ENCODE data around the gene FNDC3A. TPM values are rescaled to one million over a fixed set of nuclear protein-coding genes. Genes with fewer than 3 reads are reported as not detected.

FNDC3A gene
- total and polyA plus RNA-seq, 4 experiments from 2014 or later, result 4.6 to 44.4 (median 28.1) TPM

- no peak for DNase-seq
- H3K4me1 Mint-ChIP-seq, result peaks cover 0 to 7% (median 0%) of the 10 kb centered on the region in 4 donors
- H3K4me3 Mint-ChIP-seq, result no peak overlapping the region
- ChIA-PET CTCF (ENCODE audit: partially characterized antibody) (no interaction called here), POLR2A (ENCODE audit: partially characterized antibody) (no interaction called here)
- H3K4me3 ChIP-seq (ENCODE audit: low read length in 2 of 2), result no peak overlapping the region
- no peaks in the 10 kb centered on the region for H3K27me3 Mint-ChIP-seq
- no peaks in the 10 kb centered on the region for H3K4me1 ChIP-seq (ENCODE audit: insufficient read depth, low read length)
- H3K36me3 ChIP-seq (ENCODE audit: insufficient read depth, low read length), result no peaks in the 10 kb centered on the region
- peaks cover 0 to 12% (median 1%) of the 10 kb centered on the region in 8 donors for H3K9me3 Mint-ChIP-seq
- intact Hi-C loops (cut with micrococcal nuclease), result no loop called here
- no peak overlapping the region for H3K27ac ChIP-seq (ENCODE audit: low read depth, low read length)
- no peak overlapping the region for H3K27ac Mint-ChIP-seq
- H3K36me3 Mint-ChIP-seq, result peaks cover 38 to 53% of the 10 kb centered on the region in 2 donors
- H3K9me3 ChIP-seq (ENCODE audit: control insufficient read depth in 1 of 2, low read length in 2 of 2), result no peaks in the 10 kb centered on the region
- H3K27me3 ChIP-seq (ENCODE audit: insufficient read depth, low read length), result no peaks in the 10 kb centered on the region
These were observed 46.2 kb downstream of the FNDC3A start for GRCh38 chr13:49021953-49022352.

GRCh38 chr13:49022472-49023144 lies 46.9 kb downstream of the FNDC3A start:
- Histone ChIP-seq H3K4me1 (ENCODE audit: insufficient read depth, low read length) (no peaks in the 10 kb centered on the region), H3K27me3 (ENCODE audit: insufficient read depth, low read length) (no peaks in the 10 kb centered on the region), H3K27ac (ENCODE audit: low read depth, low read length) (no peak overlapping the region), H3K9me3 (ENCODE audit: control insufficient read depth in 1 of 2, low read length in 2 of 2) (no peaks in the 10 kb centered on the region), H3K36me3 (ENCODE audit: insufficient read depth, low read length) (no peaks in the 10 kb centered on the region), H3K4me3 (ENCODE audit: low read length in 2 of 2) (no peak overlapping the region)
- no peak overlapping the region for H3K27ac Mint-ChIP-seq
- no peak for DNase-seq
- no peak overlapping the region for H3K4me3 Mint-ChIP-seq
- intact Hi-C loops (cut with micrococcal nuclease), result no loop called here
- peaks cover 37 to 52% of the 10 kb centered on the region in 2 donors for H3K36me3 Mint-ChIP-seq
- CTCF ChIA-PET (ENCODE audit: partially characterized antibody), result no interaction called here
- H3K4me1 Mint-ChIP-seq, result peaks cover 0 to 7% (median 0%) of the 10 kb centered on the region in 4 donors
- POLR2A ChIA-PET (ENCODE audit: partially characterized antibody), result no interaction called here
- H3K9me3 Mint-ChIP-seq, result peaks cover 0 to 12% (median 2%) of the 10 kb centered on the region in 8 donors
- no peaks in the 10 kb centered on the region for H3K27me3 Mint-ChIP-seq

- no peaks in the 10 kb centered on the region for H3K4me1 ChIP-seq (ENCODE audit: insufficient read depth, low read length)
- Mint-ChIP-seq H3K27me3 (no peaks in the 10 kb centered on the region), H3K36me3 (peaks cover 37 to 54% of the 10 kb centered on the region in 2 donors), H3K4me3 (no peak overlapping the region), H3K4me1 (peaks cover 0 to 7% (median 0%) of the 10 kb centered on the region in 4 donors), H3K27ac (no peak overlapping the region), H3K9me3 (peaks cover 0 to 12% (median 2%) of the 10 kb centered on the region in 8 donors)
- no peaks in the 10 kb centered on the region for H3K36me3 ChIP-seq (ENCODE audit: insufficient read depth, low read length)
- no peak for DNase-seq
- no peak overlapping the region for H3K27ac ChIP-seq (ENCODE audit: low read depth, low read length)
- intact Hi-C loops (cut with micrococcal nuclease), result no loop called here
- no peaks in the 10 kb centered on the region for H3K27me3 ChIP-seq (ENCODE audit: insufficient read depth, low read length)
- no peaks in the 10 kb centered on the region for H3K9me3 ChIP-seq (ENCODE audit: control insufficient read depth in 1 of 2, low read length in 2 of 2)
- H3K4me3 ChIP-seq (ENCODE audit: low read length in 2 of 2), result no peak overlapping the region
- CTCF ChIA-PET (ENCODE audit: partially characterized antibody), result no interaction called here
- POLR2A ChIA-PET (ENCODE audit: partially characterized antibody), result no interaction called here
These were observed 47.7 kb downstream of the FNDC3A start for GRCh38 chr13:49023431-49023830.

- intact Hi-C loops (cut with micrococcal nuclease), result no loop called here
- CTCF ChIA-PET (ENCODE audit: partially characterized antibody), result no interaction called here
These were observed 51.1 kb downstream of the FNDC3A start for GRCh38 chr13:49026851-49027250.

GRCh38 chr13:49029570-49029969 lies 53.9 kb downstream of the FNDC3A start:
- Histone ChIP-seq H3K27ac (ENCODE audit: low read depth, low read length) (no peak overlapping the region), H3K36me3 (ENCODE audit: insufficient read depth, low read length) (no peaks in the 10 kb centered on the region), H3K27me3 (ENCODE audit: insufficient read depth, low read length) (no peaks in the 10 kb centered on the region), H3K4me1 (ENCODE audit: insufficient read depth, low read length) (no peaks in the 10 kb centered on the region), H3K4me3 (ENCODE audit: low read length in 2 of 2) (no peak overlapping the region), H3K9me3 (ENCODE audit: control insufficient read depth in 1 of 2, low read length in 2 of 2) (no peaks in the 10 kb centered on the region)
- Mint-ChIP-seq H3K9me3 (peaks cover 0 to 6% (median 0%) of the 10 kb centered on the region in 8 donors), H3K27me3 (no peaks in the 10 kb centered on the region), H3K4me1 (peaks cover 0 to 9% (median 0%) of the 10 kb centered on the region in 4 donors), H3K4me3 (no peak overlapping the region), H3K36me3 (peaks cover 10 to 33% of the 10 kb centered on the region in 2 donors), H3K27ac (no peak overlapping the region)
- CTCF ChIA-PET (ENCODE audit: partially characterized antibody), result no interaction called here
- no peak for DNase-seq
- POLR2A ChIA-PET (ENCODE audit: partially characterized antibody), result no interaction called here
- intact Hi-C loops (cut with micrococcal nuclease), result no loop called here

More at GRCh38 chr13:49026851-49027250, 51.1 kb downstream of the FNDC3A start:
- H3K27me3 Mint-ChIP-seq, result no peaks in the 10 kb centered on the region
- DNase-seq, result no peak
- POLR2A ChIA-PET (ENCODE audit: partially characterized antibody), result no interaction called here
- Histone ChIP-seq H3K27ac (ENCODE audit: low read depth, low read length) (no peak overlapping the region), H3K9me3 (ENCODE audit: control insufficient read depth in 1 of 2, low read length in 2 of 2) (no peaks in the 10 kb centered on the region), H3K4me1 (ENCODE audit: insufficient read depth, low read length) (no peaks in the 10 kb centered on the region), H3K4me3 (ENCODE audit: low read length in 2 of 2) (no peak overlapping the region), H3K36me3 (ENCODE audit: insufficient read depth, low read length) (no peaks in the 10 kb centered on the region), H3K27me3 (ENCODE audit: insufficient read depth, low read length) (no peaks in the 10 kb centered on the region)
- H3K4me1 Mint-ChIP-seq, result peaks cover 0 to 6% (median 0%) of the 10 kb centered on the region in 4 donors
- H3K27ac Mint-ChIP-seq, result peak overlapping the region in 1 of 7 donors; percentile 50
- H3K36me3 Mint-ChIP-seq, result peaks cover 23 to 47% of the 10 kb centered on the region in 2 donors
- peaks cover 0 to 13% (median 3%) of the 10 kb centered on the region in 8 donors for H3K9me3 Mint-ChIP-seq
- no peak overlapping the region for H3K4me3 Mint-ChIP-seq

- no peak overlapping the region for H3K27ac Mint-ChIP-seq
- peaks cover 0 to 9% (median 0%) of the 10 kb centered on the region in 4 donors for H3K4me1 Mint-ChIP-seq
- CTCF ChIA-PET (ENCODE audit: partially characterized antibody), result no interaction called here
- H3K9me3 Mint-ChIP-seq, result peaks cover 0 to 6% (median 0%) of the 10 kb centered on the region in 8 donors
- POLR2A ChIA-PET (ENCODE audit: partially characterized antibody), result no interaction called here
- no peaks in the 10 kb centered on the region for H3K4me1 ChIP-seq (ENCODE audit: insufficient read depth, low read length)
- H3K9me3 ChIP-seq (ENCODE audit: control insufficient read depth in 1 of 2, low read length in 2 of 2), result no peaks in the 10 kb centered on the region
- no peaks in the 10 kb centered on the region for H3K27me3 Mint-ChIP-seq
- H3K36me3 Mint-ChIP-seq, result peaks cover 8 to 33% of the 10 kb centered on the region in 2 donors
- intact Hi-C loops (cut with micrococcal nuclease), result no loop called here
- H3K27me3 ChIP-seq (ENCODE audit: insufficient read depth, low read length), result no peaks in the 10 kb centered on the region
- no peak overlapping the region for H3K27ac ChIP-seq (ENCODE audit: low read depth, low read length)
- H3K4me3 Mint-ChIP-seq, result no peak overlapping the region
- no peak overlapping the region for H3K4me3 ChIP-seq (ENCODE audit: low read length in 2 of 2)
- no peak for DNase-seq
- H3K36me3 ChIP-seq (ENCODE audit: insufficient read depth, low read length), result no peaks in the 10 kb centered on the region
These were observed 54.5 kb downstream of the FNDC3A start for GRCh38 chr13:49030213-49030612.

- ChIA-PET POLR2A (ENCODE audit: partially characterized antibody) (no interaction called here), CTCF (ENCODE audit: partially characterized antibody) (no interaction called here)
These were observed 65.2 kb downstream of the FNDC3A start for GRCh38 chr13:49040872-49041271.

More at GRCh38 chr13:49040872-49041271, 65.2 kb downstream of the FNDC3A start:
- H3K4me1 Mint-ChIP-seq, result peaks cover 4 to 16% (median 11%) of the 10 kb centered on the region in 4 donors
- no peak overlapping the region for H3K27ac ChIP-seq (ENCODE audit: low read depth, low read length)
- intact Hi-C loops (cut with micrococcal nuclease), result no loop called here
- no peak for DNase-seq
- H3K4me3 Mint-ChIP-seq, result no peak overlapping the region
- H3K9me3 Mint-ChIP-seq, result no peaks in the 10 kb centered on the region
- no peaks in the 10 kb centered on the region for H3K27me3 Mint-ChIP-seq
- peaks cover 17 to 21% of the 10 kb centered on the region in 2 donors for H3K36me3 Mint-ChIP-seq
- no peaks in the 10 kb centered on the region for H3K36me3 ChIP-seq (ENCODE audit: insufficient read depth, low read length)
- peaks cover under 1% of the 10 kb centered on the region for H3K4me1 ChIP-seq (ENCODE audit: insufficient read depth, low read length)
- H3K27me3 ChIP-seq (ENCODE audit: insufficient read depth, low read length), result no peaks in the 10 kb centered on the region
- H3K4me3 ChIP-seq (ENCODE audit: low read length in 2 of 2), result no peak overlapping the region
- no peaks in the 10 kb centered on the region for H3K9me3 ChIP-seq (ENCODE audit: control insufficient read depth in 1 of 2, low read length in 2 of 2)
- peak overlapping the region in 1 of 7 donors; percentile 15 for H3K27ac Mint-ChIP-seq

Measured in CD4-positive, alpha-beta memory T cell (primary cell).